Endothelial cell of umbilical vein (primary cell): ENCODE data around the gene GALNT2. TPM values are rescaled to one million over a fixed set of nuclear protein-coding genes. Genes with fewer than 3 reads are reported as not detected.

Experiments used
- BruUV-seq: library from RNA; stranded (reverse); fragments of 400-500 nt; replicated peaks from 2 replicates; lab custom pipeline; 2021; lab: Mats Ljungman, UMichigan
- CTCF ChIA-PET: fragments of 300-600, 350-600 bp; sonication (Branson Sonifier 250); formaldehyde crosslinking; loops from one replicate; lab custom pipeline; 2021; ENCODE audit warnings: antibody characterized with exemption, inconsistent platforms; lab: Charles Lee
- POLR2A ChIA-PET: fragments of 300-600, 350-600 bp; sonication (Branson Sonifier 250); formaldehyde crosslinking; loops from one replicate; lab custom pipeline; 2021; ENCODE audit warnings: antibody characterized with exemption, inconsistent platforms; lab: Charles Lee
- DNase-seq: peaks from one replicate; pipeline ENCODE4 v3.0.0-alpha.2; 2011; ENCODE audit warnings: low read depth, low spot score
- FAIRE-seq: peaks from 2 replicates; lab custom pipeline; 2011; peaks lifted over from hg19 to GRCh38; lab: Jason Lieb, UNC
- H2AFZ ChIP-seq: 2 replicates; pipeline ENCODE4 v1.6.0; 2012; ENCODE audit warnings: low read depth, low read length, control low read depth, inconsistent platforms
- H3K27ac ChIP-seq: 2 replicates; pipeline ENCODE4 v1.5.1; 2011; ENCODE audit warnings: low read depth, mild to moderate bottlenecking, control low read depth, low read length, moderate library complexity; ENCODE audit not compliant: insufficient read depth
- H3K27me3 ChIP-seq, 2 experiments: 2 replicates each; pipeline versions ENCODE4 v1.6.0 to v1.6.1; 2011; ENCODE audit warnings: low read length in 2 of 2, mixed read lengths in 1 of 2; ENCODE audit not compliant: control insufficient read depth in 2 of 2, insufficient read depth in 2 of 2
- H3K36me3 ChIP-seq, 2 experiments: 2 replicates in 1 of 2; 3 replicates in 1 of 2; pipeline ENCODE4 v1.5.1; 2011; ENCODE audit warnings: low read length in 2 of 2, mild to moderate bottlenecking in 1 of 2, moderate library complexity in 1 of 2; ENCODE audit not compliant: control insufficient read depth in 2 of 2, insufficient read depth in 2 of 2; ENCODE audit errors: extremely low read depth in 1 of 2
- H3K4me1 ChIP-seq: 3 replicates; pipeline ENCODE4 v1.5.1; 2011; ENCODE audit warnings: mild to moderate bottlenecking, low read length; ENCODE audit not compliant: control insufficient read depth, insufficient read depth; ENCODE audit errors: extremely low read depth
- H3K4me2 ChIP-seq: 2 replicates; pipeline ENCODE4 v1.6.1; 2011; ENCODE audit warnings: low read length, control low read depth, mixed read lengths; ENCODE audit not compliant: insufficient read depth
- H3K4me3 ChIP-seq, 3 experiments: fragments of 200-600 bp in 1 of 3; sonication (generic), shearing (Covaris generic) in 1 of 3; replicated peaks in 1 of 3; 2 replicates each; pipeline ENCODE4 v1.5.1; 2011 to 2016; ENCODE audit warnings: control low read depth in 3 of 3, low read length in 3 of 3, mild to moderate bottlenecking in 2 of 3, inconsistent platforms in 1 of 3, low read depth in 1 of 3, moderate library complexity in 1 of 3; ENCODE audit not compliant: insufficient read depth in 1 of 3
- H3K79me2 ChIP-seq: 2 replicates; pipeline ENCODE4 v1.6.0; 2012; ENCODE audit warnings: low read length, inconsistent platforms; ENCODE audit not compliant: control insufficient read depth, insufficient read depth
- H3K9ac ChIP-seq: replicated peaks from 2 replicates; pipeline ENCODE3; 2011; ENCODE audit warnings: low read length, control low read depth; ENCODE audit not compliant: insufficient read depth; ENCODE audit errors: extremely low read depth
- H3K9me1 ChIP-seq: replicated peaks from 3 replicates; pipeline ENCODE4 v1.6.0; 2011; ENCODE audit warnings: mild to moderate bottlenecking, low read length; ENCODE audit not compliant: control insufficient read depth, insufficient read depth; ENCODE audit errors: extremely low read depth
- H3K9me3 ChIP-seq: replicated peaks from 2 replicates; pipeline ENCODE4 v1.5.1; 2012; ENCODE audit warnings: low read length, inconsistent platforms; ENCODE audit not compliant: control insufficient read depth, insufficient read depth
- H4K20me1 ChIP-seq: replicated peaks from 2 replicates; pipeline ENCODE3; 2011; ENCODE audit warnings: mild to moderate bottlenecking, low read length; ENCODE audit not compliant: control insufficient read depth, insufficient read depth; ENCODE audit errors: extremely low read depth
- EZH2 ChIP-seq: IDR thresholded peaks from 2 replicates; pipeline ENCODE4 v1.6.1; 2012; ENCODE audit warnings: borderline replicate concordance, low read depth, mild to moderate bottlenecking, moderate library complexity, low read length, inconsistent platforms; ENCODE audit not compliant: severe bottlenecking
- FOS ChIP-seq: IDR thresholded peaks from 2 replicates; pipeline ENCODE4 v1.6.1; 2011; ENCODE audit warnings: mild to moderate bottlenecking, low read length, moderate library complexity, borderline replicate concordance; ENCODE audit not compliant: insufficient read depth
- GATA2 ChIP-seq: IDR thresholded peaks from 2 replicates; pipeline ENCODE4 v1.7.0; 2011; ENCODE audit warnings: low read depth, mild to moderate bottlenecking, moderate library complexity, mixed read lengths, low read length; ENCODE audit not compliant: insufficient read length, insufficient read depth
- JUN ChIP-seq: IDR thresholded peaks from 2 replicates; pipeline ENCODE4 v1.6.1; 2011; ENCODE audit warnings: borderline replicate concordance, low read depth; ENCODE audit not compliant: insufficient read length, insufficient read depth
- MYC ChIP-seq: IDR thresholded peaks from one replicate; pipeline ENCODE4 v1.6.1; 2011; ENCODE audit warnings: mild to moderate bottlenecking, low read depth, low read length
- POLR2A ChIP-seq: IDR thresholded peaks from 2 replicates; pipeline ENCODE4 v1.6.1; 2012; ENCODE audit warnings: low read depth, mild to moderate bottlenecking, control low read depth, low read length
- POLR2AphosphoS5 ChIP-seq: IDR thresholded peaks from 2 replicates; pipeline ENCODE4 v1.6.1; 2012; ENCODE audit warnings: low read depth, mild to moderate bottlenecking, control low read depth, low read length, moderate library complexity; ENCODE audit not compliant: insufficient read depth
- dilution Hi-C: fragments of 300-500 bp; cut with MboI; formaldehyde crosslinking; loops from one replicate; pipeline ENCODE4 v1.15.0; 2019; ENCODE audit warnings: low sequenced_read_pairs; ENCODE audit not compliant: extremely low pct_ligation_motif_present
- intact Hi-C: fragments of 100-400 bp; cut with micrococcal nuclease; formaldehyde crosslinking; loops from one replicate; pipeline ENCODE4 v1.10.0; 2022
- polyA plus RNA-seq, 4 experiments: library from polyadenylated mRNA; depleted of rRNA in 3 of 4; stranded (reverse) in 3 of 4; unstranded in 1 of 4; fragments of >200 nt; gene quantifications; 2 replicates each; pipeline versions ENCODE4 v1.2.1 to v1.2.3, GENCODE V29; 2011 to 2012; ENCODE audit warnings: missing spikeins in 1 of 4
- total RNA-seq: library from RNA; stranded (reverse); gene quantifications from 2 replicates; pipeline ENCODE4 v1.2.3, GENCODE V29; 2021
- TF ChIP-seq, protein P1 (sequence below), 2 donors: IDR thresholded peaks; 1 replicate in 1 of 2; 2 replicates in 1 of 2; pipeline ENCODE4 v1.5.1; 2011; ENCODE audit warnings: low read length in 2 of 2, mild to moderate bottlenecking in 2 of 2, moderate library complexity in 2 of 2, control low read depth in 1 of 2, inconsistent platforms in 1 of 2, low read depth in 1 of 2; ENCODE audit not compliant: insufficient read depth in 1 of 2; ENCODE audit errors: extremely low read depth in 1 of 2
- TF ChIP-seq, protein P2 (sequence below): IDR thresholded peaks from 2 replicates; pipeline ENCODE4 v1.6.1; 2011; ENCODE audit not compliant: insufficient read depth, insufficient read length

GALNT2 gene
- total and polyA plus RNA-seq, 2 donors (not counting 3 experiments of a cell fraction or from before 2014, with no cell fraction given), result 56.3 to 77.5 TPM

DNA sequence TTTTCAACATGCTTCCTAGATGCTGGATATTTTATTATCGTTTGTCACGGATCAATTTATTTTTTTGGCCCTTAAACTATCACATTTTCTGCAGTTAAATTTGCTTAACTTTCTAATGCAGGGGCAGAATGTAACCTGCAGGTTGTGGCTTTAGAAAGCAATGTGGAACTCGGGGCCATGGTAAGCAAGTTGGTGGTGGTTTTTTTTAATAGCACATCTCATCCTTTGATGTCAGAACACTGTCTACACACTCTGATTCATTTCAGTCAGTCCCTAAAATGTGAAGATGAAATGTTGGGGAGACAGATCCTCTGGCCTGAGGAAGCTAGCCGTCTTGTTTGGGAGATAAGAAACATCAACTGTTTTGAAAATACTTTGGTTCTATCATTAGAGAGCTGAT lies 89.5 kb downstream of the GALNT2 start:
- peaks cover 0 to 4% of the 10 kb centered on the region in 2 experiments for H3K27me3 ChIP-seq
- FAIRE-seq (no peak), DNase-seq (no peak)
- TF ChIP-seq POLR2A (no peak), JUN (no peak), FOS (no peak), MYC (no peak), GATA2 (no peak), EZH2 (no peak), POLR2AphosphoS5 (no peak)
- TF ChIP-seq, protein P1, sequence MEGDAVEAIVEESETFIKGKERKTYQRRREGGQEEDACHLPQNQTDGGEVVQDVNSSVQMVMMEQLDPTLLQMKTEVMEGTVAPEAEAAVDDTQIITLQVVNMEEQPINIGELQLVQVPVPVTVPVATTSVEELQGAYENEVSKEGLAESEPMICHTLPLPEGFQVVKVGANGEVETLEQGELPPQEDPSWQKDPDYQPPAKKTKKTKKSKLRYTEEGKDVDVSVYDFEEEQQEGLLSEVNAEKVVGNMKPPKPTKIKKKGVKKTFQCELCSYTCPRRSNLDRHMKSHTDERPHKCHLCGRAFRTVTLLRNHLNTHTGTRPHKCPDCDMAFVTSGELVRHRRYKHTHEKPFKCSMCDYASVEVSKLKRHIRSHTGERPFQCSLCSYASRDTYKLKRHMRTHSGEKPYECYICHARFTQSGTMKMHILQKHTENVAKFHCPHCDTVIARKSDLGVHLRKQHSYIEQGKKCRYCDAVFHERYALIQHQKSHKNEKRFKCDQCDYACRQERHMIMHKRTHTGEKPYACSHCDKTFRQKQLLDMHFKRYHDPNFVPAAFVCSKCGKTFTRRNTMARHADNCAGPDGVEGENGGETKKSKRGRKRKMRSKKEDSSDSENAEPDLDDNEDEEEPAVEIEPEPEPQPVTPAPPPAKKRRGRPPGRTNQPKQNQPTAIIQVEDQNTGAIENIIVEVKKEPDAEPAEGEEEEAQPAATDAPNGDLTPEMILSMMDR (IDR thresholded peaks at IDR 0.05; ENCODE audit: extremely low read depth in 1 of 2, insufficient read depth in 1 of 2, low read depth in 1 of 2, low read length in 2 of 2), result no peak
- TF ChIP-seq, protein P2, sequence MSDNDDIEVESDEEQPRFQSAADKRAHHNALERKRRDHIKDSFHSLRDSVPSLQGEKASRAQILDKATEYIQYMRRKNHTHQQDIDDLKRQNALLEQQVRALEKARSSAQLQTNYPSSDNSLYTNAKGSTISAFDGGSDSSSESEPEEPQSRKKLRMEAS, result no peak
- H3K27ac ChIP-seq, result no peak overlapping the region
- no peaks in the 10 kb centered on the region for H3K9me1 ChIP-seq
- CTCF ChIA-PET, result no interaction called here
- intact Hi-C loops (no loop called here), dilution Hi-C loops (no loop called here)
- peaks cover 11% of the 10 kb centered on the region for H3K4me1 ChIP-seq
- no peaks in the 10 kb centered on the region for H3K36me3 ChIP-seq
- POLR2A ChIA-PET, result no interaction called here
- no peak overlapping the region for H3K4me2 ChIP-seq
- no peak overlapping the region for H2AFZ ChIP-seq
- peaks cover 4% of the 10 kb centered on the region for H4K20me1 ChIP-seq
- H3K9ac ChIP-seq, result no peak overlapping the region
- H3K79me2 ChIP-seq, result no peaks in the 10 kb centered on the region
- H3K4me3 ChIP-seq, result no peak overlapping the region
- no TSS peak for BruUV-seq
- no peaks in the 10 kb centered on the region for H3K9me3 ChIP-seq
